SK-N-MC (cell line): Measurements from ENCODE around the gene HMCES.

ENCODE experiments used
- EZH2 ChIP-seq: fragments of 200-600 bp; sonication (generic); IDR thresholded peaks from one replicate; pipeline ENCODE4 v1.6.1; 2017; ENCODE audit warnings: antibody characterized with exemption
- POLR2AphosphoS5 ChIP-seq: IDR thresholded peaks from 2 replicates; pipeline ENCODE4 v1.6.1; 2012; ENCODE audit warnings: mild to moderate bottlenecking, low read depth, low read length, borderline replicate concordance

DNA sequence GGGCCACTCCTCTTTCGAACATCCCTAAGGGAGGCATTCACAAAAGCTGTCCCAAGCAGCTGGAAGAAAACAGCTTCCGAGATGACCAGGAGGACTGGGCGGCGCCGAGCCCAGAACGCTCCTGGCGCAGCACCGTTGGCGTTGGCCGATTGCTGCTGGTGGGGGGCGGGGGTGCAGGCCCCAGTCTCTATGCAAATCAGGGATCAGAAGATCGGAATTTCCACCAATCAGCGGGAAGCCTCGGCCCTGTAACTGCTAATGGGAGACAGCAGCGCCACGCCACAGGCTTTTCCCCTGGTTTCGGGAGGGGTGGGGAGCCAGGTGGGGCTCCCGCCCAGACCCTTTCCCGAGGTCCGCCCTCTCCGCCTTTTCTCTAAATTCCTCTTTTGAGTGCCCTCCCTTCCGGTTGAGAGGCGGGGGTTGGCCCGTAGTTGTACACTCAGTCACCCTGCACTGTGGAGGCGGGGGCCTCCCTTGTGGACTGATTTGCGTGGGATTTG, 27.0 kb downstream of the HMCES start:
- TF ChIP-seq EZH2: no peak
- TF ChIP-seq POLR2AphosphoS5: no peak
